Stimulated activated CD4-positive, alpha-beta T cell treated with anti-CD3 and anti-CD28 coated beads, Interleukin-1b, Interleukin-23, amount 100 ng/mL, for 1 hour (primary cell): ENCODE results near the gene ADGRG3.

Source experiments
- DNase-seq, 2 donors: peaks; one replicate each; pipeline ENCODE4 v3.0.0-alpha.2; 2020; ENCODE audit warnings: low read depth in 2 of 2

The ADGRG3 gene

GRCh38 chr16:57630931-57631845 lies 36.9 kb upstream of the ADGRG3 start:
- no peak for DNase-seq

GRCh38 chr16:57632568-57632967 lies 35.5 kb upstream of the ADGRG3 start:
- no peak for DNase-seq

DNA sequence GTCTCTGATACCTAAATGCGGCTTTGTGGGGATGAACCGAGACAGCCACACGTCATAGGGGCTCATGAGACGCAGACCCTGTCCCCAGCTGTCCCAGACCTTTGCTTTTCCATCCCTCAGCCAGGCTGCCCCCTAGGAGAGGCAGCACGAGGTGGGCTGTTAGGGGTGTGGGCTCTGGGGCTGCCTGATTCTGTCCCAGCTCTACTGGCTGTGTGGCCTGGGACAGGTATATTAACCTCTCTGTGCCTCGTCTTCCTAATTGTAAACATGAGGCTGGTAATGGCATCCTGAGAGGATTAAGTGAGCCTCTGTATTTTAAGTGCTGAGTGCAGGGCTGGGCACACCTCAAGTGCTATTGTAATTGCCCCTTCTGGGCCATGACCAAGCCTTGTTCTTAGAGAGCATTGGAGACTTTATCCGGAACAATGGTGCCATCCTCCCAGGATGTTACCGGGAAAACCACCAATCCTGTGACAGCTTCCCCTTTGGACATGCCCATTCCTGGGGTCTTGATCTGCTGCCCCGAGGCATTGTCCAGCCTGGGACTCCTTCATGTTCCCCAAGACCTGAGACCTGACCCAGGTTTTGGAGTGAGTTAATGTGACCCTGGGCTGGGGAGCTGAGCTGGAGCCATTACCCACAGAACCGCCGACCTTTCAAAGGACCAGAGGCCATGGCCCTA lies 34.6 kb upstream of the ADGRG3 start:
- no peak for DNase-seq

- no peak for DNase-seq
Observed at GRCh38 chr16:57634171-57634570, 33.9 kb upstream of the ADGRG3 start.

- DNase-seq = no peak
Observed at GRCh38 chr16:57635266-57636097, 32.6 kb upstream of the ADGRG3 start.

DNA sequence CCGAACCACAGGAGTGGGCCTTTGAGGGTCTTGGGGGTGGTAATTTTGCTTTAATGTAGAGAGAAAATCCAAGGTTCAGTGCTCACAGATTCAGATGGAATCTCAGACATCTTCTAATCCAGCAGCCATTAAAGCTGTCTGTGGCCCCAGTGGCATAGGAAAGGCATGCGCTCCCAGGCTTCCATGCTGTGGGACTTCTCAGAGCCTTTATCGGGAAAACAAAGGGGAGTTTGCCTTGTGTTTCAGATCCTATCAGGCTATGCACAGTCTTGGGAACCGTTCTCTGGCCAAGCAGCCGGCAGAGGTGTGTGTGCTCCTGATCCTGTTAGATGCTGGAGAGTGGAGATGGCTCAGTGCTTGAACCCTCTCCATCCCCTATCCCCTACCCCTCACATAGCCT lies 31.9 kb upstream of the ADGRG3 start:
- no peak for DNase-seq

DNA sequence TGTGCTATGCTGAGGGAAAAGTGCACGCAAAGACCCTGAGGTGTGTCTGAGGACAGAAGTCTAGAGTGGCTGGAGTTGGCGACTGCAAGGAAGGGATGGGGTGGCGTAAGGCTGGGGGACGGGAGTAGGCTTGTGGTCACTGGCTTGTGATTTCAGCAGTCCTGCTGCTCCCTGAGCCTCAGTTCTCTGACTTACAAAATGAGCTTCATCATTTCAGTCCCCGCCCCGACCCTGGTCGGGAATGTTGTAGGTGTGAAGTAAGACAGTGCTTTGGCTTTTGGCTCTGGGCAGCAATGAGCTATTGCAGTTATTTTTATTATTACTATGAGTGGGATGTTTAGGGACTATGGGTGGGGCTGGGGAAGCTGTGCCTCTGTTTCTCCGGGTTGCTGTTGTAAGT lies 31.1 kb upstream of the ADGRG3 start:
- no peak for DNase-seq

DNA sequence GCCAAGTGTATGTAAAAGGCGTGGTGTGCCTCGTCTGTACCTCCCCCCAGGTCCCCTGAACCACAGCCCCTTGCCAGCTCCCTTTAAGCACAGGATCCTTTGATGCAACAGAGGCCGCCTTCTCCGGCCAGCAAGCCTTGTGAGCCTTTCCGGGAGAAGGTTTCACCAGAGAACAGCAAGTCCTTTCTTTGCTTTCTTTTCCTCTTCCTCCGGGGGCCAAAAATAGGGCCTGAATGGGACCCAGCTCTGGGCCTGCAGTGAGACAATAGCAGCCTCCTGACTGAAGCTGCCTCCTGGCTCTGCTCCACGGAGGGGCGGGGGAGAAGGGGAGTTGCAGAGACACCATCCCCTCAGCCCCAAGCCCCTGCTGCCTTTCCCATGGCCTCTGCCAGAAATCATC lies 30.7 kb upstream of the ADGRG3 start:
- no peak for DNase-seq

DNA sequence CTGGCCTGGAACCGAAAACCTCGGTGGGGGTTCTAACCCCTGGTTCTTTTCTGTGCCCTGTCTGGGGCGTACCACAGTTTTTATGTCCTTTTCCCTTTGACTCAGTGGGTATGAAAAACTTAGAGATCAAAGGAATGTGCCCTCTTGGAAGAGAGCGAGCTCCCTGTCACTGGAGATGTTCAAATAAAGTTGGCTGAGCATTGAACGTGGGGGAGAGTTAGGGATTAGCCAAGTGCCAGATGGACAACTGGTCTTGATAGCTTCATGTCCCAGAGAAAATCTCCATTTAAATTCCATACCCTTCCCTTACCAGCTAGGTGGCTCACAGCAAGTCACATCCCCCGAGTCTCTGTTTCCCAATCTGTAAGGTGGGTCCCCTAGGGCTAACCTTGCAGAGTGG lies 30.1 kb upstream of the ADGRG3 start:
- no peak for DNase-seq

DNA sequence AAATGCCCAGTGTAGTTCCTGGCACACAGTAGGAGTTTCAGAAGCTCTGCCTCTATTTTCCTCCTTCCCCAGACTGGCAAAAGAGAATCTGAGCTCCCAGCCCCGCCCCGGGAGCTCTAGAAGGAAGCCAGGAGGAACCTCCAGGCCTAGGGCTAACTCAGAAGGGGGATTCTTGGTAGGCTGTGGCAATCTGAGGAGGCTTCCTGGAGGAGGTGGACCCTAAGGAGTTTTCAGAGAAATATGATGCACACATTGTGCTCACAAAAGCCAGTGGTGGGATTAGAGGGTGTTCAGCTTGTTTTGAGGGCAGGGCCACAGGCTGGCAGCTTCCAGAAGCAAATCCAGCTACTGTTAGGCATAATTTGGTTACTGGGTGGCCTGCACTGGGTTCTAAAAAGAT lies 29.7 kb upstream of the ADGRG3 start:
- no peak for DNase-seq

DNA sequence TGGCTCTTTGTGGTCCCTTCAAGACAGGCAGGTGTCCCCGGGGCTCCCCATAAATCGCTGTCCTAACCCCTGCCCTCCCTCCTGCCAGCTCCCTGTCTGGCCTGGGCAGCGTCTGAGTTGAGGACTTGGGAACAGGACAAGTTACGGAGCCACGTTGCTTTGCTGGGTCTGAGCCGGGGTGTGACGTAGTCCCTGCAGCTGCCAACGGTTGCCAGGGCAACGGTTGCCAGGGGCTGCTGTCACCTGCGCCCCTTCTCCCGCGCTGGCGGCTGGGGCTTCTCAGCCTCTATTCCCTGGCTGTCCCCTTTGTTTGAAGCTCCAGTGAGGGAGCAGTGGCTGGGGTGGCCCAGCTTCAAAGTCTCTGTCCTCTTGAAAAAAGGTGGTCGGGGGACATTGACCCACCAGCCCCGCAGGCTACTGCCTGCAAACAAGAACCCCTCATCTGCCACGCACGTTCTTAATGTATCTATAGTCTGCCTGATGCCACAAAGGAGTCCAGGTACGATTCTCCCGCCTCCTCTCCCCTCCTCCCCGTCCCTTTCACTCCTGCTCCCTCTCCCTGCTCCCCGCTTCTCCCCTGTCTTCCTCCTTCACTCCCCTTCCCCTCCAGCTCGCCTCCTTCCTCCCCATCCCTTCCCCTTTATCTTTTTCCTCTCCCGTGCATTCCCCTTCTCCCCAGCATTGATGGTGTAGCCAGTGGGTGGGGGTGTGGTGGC lies 28.8 kb upstream of the ADGRG3 start:
- DNase-seq = no peak

- no peak for DNase-seq
Observed at GRCh38 chr16:57640185-57640584, 27.9 kb upstream of the ADGRG3 start.

DNA sequence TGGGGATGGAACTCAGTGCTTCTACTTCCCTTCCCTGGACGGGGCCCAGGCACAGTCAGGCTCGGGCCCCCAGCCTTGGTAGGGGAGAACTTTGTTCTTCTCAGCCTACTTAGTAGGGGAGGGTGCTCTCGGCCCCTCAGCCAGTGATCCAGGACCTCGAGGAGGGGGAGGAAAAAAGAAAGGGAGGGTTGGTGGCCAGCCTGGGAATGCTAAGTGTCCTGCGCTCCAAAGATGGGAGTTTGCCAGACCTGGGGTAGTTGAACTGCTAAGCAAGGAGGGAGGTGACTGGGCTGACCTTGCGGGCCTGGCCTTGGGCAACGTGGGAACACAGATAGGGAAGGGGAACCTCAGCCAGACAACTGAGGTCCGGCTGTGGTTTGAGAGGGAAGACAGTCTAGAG lies 27.5 kb upstream of the ADGRG3 start:
- DNase-seq = no peak

DNA sequence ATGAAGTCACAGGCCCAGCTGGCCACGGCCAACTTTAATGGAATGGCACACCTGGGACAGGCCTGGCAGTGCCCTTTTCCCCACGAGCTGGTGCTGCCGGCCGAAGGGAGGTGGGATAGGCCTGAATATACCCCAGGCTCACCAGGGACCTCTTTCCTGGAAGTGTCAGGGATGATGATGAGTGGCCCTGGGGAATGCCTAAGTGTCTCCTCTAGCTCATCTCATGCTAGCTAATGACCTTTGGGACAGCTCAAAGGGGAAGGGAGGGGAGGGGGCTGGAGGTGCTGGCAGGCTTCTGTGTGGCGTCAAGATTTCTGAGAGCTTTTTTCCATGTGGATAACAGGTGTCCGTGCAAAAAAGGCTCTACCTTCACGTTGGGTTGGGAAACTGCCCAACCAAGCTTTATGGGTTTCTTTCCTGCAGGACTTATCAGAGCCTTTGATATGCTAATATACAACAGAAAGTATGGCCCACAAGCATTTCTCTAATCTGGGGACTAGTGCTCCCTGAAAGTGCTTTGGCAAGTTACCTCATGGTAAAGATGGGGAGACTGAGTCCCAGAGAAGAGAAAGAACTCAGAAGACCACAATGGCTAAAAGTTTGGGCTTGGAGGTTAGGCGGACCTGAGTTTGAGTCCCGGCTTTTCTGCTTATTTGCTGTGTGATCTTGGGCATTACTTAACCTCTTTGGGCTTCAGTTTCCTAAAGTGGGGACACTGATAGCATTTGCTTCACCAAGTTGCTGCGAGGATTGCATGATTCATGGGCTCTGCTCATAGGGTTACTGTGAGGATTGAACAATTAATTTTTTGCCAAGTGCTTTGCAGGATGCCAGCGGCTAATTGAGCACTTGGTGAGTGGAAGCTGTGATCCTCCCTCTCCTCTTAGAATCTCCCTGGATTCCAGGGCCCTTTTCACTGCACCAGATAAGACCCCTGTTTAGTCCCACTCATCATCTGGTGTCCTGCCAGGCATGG lies 25.7 kb upstream of the ADGRG3 start:
- no peak for DNase-seq

DNA sequence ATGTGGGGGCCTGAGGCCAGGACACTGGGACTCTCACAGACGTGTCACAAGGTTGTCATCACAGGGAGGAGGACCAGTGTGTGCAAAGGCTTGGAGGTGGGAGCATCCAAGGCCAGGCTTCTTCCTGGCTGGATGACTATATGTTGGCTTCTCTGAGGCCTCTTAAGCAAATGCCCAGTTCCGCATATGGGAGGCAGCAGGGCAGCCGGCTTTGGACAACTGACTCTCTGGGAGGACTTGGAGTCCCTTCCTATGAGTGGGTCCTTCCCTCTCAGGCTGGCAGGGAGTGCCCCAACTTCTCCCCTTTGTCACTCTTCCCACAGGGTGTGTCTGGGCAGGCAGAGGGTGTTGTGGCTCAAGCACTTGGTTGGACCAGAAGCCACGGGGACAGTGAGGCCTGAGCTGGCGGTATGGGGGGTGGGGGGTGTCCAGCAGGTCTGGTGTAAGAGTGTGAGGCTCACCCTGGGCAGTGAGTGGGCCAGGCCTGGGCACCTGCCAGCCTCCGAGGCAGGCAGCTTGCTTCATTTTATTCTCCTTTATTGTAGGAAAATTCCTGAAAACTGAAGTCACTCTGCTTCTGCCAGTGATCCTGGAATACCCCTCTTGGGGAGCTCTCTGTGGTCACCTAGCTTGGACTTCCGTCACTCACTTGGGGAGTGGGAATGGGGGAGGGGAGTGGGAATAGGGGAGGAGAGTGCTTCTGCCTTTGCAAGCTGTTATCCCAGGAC lies 24.8 kb upstream of the ADGRG3 start:
- no peak for DNase-seq

GRCh38 chr16:57643910-57644309 lies 24.2 kb upstream of the ADGRG3 start:
- DNase-seq = no peak

DNA sequence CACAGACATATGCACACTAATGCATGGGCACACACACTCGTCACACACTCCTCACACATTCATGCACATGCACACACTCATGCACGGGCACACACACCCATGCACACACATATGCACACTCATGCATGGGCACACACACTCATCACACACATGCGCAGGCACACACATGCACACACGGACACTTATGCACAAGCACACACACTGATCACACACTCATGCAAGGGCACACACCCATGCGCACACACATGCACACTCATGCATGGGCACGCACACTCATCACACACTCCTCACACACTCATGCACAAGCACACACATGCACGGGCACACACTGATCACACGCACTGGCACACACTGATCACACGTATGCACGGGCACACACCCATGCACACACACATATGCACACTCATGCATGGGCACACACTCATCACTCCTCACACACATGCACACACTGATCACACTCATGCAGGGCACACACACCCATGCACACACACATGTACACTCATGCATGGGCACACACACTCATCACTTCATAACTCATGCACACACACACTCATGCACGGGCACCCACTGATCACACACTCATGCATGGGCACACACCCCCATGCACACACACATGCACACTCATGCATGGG lies 23.6 kb upstream of the ADGRG3 start:
- no peak for DNase-seq

DNA sequence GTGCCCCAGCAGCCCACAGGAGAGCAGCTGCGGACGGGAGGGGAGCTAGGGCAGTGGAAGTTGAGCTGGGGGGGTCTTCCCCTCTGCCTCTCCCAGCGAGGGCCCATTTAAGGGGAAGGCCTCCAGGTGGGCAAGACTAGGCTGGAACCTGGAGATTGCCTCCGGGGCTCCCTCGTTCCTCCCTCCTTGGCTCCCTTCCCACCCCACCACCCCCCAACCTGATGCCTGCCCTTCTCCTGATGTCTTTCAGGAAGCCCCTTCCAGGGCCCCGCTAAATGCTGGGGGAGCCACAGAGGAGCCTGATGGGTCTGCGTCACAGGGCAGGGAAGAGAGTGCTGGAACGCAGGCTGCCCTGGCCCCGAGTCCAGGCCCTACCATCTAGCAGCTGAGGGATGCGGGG lies 22.9 kb upstream of the ADGRG3 start:
- DNase-seq = no peak

- no peak for DNase-seq
Observed at GRCh38 chr16:57645691-57646387, 22.3 kb upstream of the ADGRG3 start.
